Sigmoid colon (tissue), 7 donors: Measurements from ENCODE around the gene PRMT7. TPM values are rescaled to one million over a fixed set of nuclear protein-coding genes. Genes with fewer than 3 reads are reported as not detected.

Source experiments
- DNase-seq: peaks from one replicate; pipeline ENCODE4 v3.0.0-alpha.2; 2019
- H3K27ac ChIP-seq, 4 donors: fragments of 200-600 bp; sonication (generic); one replicate each; pipeline ENCODE4 v1.5.1; 2016 to 2019; ENCODE audit warnings: mild to moderate bottlenecking in 1 of 4
- H3K27me3 ChIP-seq, 3 donors: fragments of 200-600 bp; sonication (generic); one replicate each; pipeline ENCODE4 v1.5.1; 2019; ENCODE audit warnings: mild to moderate bottlenecking in 1 of 3
- H3K36me3 ChIP-seq, 4 donors: fragments of 200-600 bp; sonication (generic); one replicate each; pipeline ENCODE4 v1.5.1; 2016 to 2019
- H3K4me1 ChIP-seq, 4 donors: fragments of 200-600 bp; sonication (generic); one replicate each; pipeline ENCODE4 v1.5.1; 2017 to 2019
- H3K4me3 ChIP-seq, 4 donors: fragments of 200-600 bp; sonication (generic); one replicate each; pipeline ENCODE4 v1.5.1; 2017 to 2019; ENCODE audit warnings: mild to moderate bottlenecking in 2 of 4, moderate library complexity in 1 of 4
- H3K9me3 ChIP-seq, 4 donors: fragments of 200-600 bp in 3 of 4; sonication (generic) in 3 of 4; one replicate each; pipeline versions ENCODE4 v1.5.1 to v1.6.1; 2013 to 2019
- EP300 ChIP-seq, 4 donors: sonication (generic); formaldehyde crosslinking; IDR thresholded peaks; one replicate each; pipeline ENCODE4 v1.6.1; 2017; ENCODE audit warnings: antibody characterized with exemption in 4 of 4
- POLR2A ChIP-seq, 2 donors: fragments of 450-650 bp; IDR thresholded peaks; one replicate each; pipeline ENCODE4 v1.6.1; 2016; ENCODE audit warnings: antibody characterized with exemption in 2 of 2, mild to moderate bottlenecking in 2 of 2, moderate library complexity in 2 of 2
- POLR2AphosphoS5 ChIP-seq, 4 donors: sonication (generic); formaldehyde crosslinking; IDR thresholded peaks; one replicate each; pipeline ENCODE4 v1.6.1; 2017; ENCODE audit warnings: antibody characterized with exemption in 4 of 4
- WGBS, 2 donors: extraction: QIAGEN DNeasy Blood & Tissue Kit; methylation state at CpG; one replicate each; pipeline ENCODE4 v1.1.7; 2013; 5-methylcytosine and 5-hydroxymethylcytosine counted together
- intact Hi-C: fragments of 100-400 bp; cut with DNase I; formaldehyde crosslinking; loops from one replicate; pipeline ENCODE4 v1.15.1; 2023
- polyA plus RNA-seq, 3 donors: library from polyadenylated mRNA; stranded (reverse); fragments of 200-250 nt; gene quantifications; one replicate each; pipeline ENCODE4 v1.2.3, GENCODE V29; 2013
- small RNA-seq, 3 donors: library from RNA; depleted of rRNA; stranded (forward); fragments of <200 nt; gene quantifications; one replicate each; pipeline ENCODE3, GENCODE V24; 2016
- total RNA-seq, 4 donors: library from RNA; depleted of rRNA; stranded (reverse); fragments of >200 nt; gene quantifications; one replicate each; pipeline ENCODE4 v1.1.0, GENCODE V29; 2016
- TF ChIP-seq, protein P1 (sequence below), 4 experiments: fragments of 450-650 bp in 3 of 4; fragments of 200-600 bp in 1 of 4; IDR thresholded peaks; one replicate each; pipeline ENCODE4 v1.5.1; 2016 to 2019; ENCODE audit warnings: antibody characterized with exemption in 4 of 4, mild to moderate bottlenecking in 3 of 4, moderate library complexity in 2 of 4
- donor health status: healthy with polysubstance abuse.
- donor health status: Bipolar disorder and iron deficiency.
- donor health status: healthy.

The PRMT7 gene
- total and polyA plus RNA-seq, 7 donors: 12.0 to 51.0 (median 40.7) TPM

DNA sequence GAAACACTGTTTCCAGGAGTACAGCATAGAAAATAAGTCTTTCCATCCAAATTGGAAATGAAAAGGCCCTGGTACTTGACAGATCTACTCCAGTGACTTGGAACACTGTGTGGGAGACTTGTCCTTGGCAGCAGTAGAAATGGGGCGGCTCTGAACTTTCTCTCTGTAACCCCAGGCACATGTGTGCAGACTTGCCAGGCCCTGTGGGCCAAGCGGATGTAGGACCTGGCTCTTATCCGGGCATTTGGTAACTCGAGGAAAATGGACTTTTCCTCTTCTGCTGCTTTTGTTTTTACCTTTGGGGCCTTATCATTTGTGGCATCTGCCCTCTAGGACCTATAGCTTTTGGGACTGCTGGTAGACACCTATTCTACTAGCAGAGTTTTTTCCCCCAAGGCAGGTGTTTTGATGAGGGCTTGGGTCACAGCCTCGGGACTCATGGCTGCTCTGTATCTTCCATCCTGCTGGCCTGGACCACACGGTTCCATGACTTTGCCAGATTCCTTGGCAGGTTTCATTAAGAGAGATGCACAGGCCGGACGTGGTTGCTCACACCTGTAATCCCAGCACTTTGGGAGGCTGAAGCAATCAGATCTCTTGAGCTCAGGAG is 94.0 kb downstream of the PRMT7 start:
- Histone ChIP-seq H3K27me3 (peaks cover 0 to 6% (median under 1%) of the 10 kb centered on the region in 3 donors), H3K4me1 (peaks cover 0 to 10% (median 9%) of the 10 kb centered on the region in 4 donors), H3K36me3 (no peaks in the 10 kb centered on the region), H3K9me3 (no peaks in the 10 kb centered on the region), H3K4me3 (no peak overlapping the region), H3K27ac (no peak overlapping the region)
- 82% methylated on average over 8 of the region's 8 CpGs for WGBS, 2 donors
- DNase-seq: no peak
- intact Hi-C loops: no loop called here
- TF ChIP-seq, protein P1, sequence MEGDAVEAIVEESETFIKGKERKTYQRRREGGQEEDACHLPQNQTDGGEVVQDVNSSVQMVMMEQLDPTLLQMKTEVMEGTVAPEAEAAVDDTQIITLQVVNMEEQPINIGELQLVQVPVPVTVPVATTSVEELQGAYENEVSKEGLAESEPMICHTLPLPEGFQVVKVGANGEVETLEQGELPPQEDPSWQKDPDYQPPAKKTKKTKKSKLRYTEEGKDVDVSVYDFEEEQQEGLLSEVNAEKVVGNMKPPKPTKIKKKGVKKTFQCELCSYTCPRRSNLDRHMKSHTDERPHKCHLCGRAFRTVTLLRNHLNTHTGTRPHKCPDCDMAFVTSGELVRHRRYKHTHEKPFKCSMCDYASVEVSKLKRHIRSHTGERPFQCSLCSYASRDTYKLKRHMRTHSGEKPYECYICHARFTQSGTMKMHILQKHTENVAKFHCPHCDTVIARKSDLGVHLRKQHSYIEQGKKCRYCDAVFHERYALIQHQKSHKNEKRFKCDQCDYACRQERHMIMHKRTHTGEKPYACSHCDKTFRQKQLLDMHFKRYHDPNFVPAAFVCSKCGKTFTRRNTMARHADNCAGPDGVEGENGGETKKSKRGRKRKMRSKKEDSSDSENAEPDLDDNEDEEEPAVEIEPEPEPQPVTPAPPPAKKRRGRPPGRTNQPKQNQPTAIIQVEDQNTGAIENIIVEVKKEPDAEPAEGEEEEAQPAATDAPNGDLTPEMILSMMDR (IDR thresholded peaks at IDR 0.05): no peak
- TF ChIP-seq EP300 (IDR thresholded peaks at IDR 0.05) (no peak), POLR2AphosphoS5 (IDR thresholded peaks at IDR 0.05) (no peak), POLR2A (IDR thresholded peaks at IDR 0.05) (no peak)

DNA sequence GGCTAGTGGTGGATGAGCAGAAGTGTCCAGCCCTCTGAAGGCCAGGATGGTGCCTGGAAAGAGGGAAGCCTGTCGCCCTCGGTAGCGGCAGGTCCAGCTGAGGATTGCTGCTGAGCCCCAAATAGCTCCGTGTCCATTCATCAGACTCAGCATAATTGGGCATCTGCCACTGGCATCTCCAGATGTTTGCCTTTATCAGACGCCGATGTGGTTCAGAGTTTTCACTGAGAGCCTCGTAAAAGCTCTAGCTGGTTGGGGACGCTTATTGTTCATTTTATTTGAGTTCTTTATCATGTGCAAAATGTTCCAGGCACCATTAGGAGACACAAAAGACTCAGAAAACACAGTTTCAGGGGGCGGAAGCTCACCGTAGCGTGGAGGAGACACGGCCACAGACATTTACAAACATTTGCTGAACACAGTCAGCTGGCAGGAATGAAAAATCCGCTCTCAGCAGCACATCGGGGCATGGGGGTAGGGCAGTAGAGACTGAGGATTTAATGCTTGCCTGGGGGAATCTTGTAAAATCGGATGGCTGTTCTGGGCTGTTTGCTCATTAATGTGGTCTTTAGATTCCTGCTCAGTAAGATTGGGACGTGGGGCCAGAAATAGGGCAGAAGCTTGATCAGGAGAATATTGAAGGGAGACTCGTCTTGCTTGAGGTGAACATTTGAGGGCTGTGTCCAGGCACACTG is 95.8 kb downstream of the PRMT7 start:
- TF ChIP-seq, protein P1 (IDR thresholded peaks at IDR 0.05): no peak
- TF ChIP-seq EP300 (IDR thresholded peaks at IDR 0.05) (no peak), POLR2A (IDR thresholded peaks at IDR 0.05) (no peak), POLR2AphosphoS5 (IDR thresholded peaks at IDR 0.05) (no peak)
- H3K27ac ChIP-seq: no peak overlapping the region
- H3K4me1 ChIP-seq: peaks cover 0 to 10% (median 9%) of the 10 kb centered on the region in 4 donors
- H3K4me3 ChIP-seq: peak overlapping the region in 1 of 4 donors; percentile 20
- peaks cover 0 to 23% (median 3%) of the 10 kb centered on the region in 3 donors for H3K27me3 ChIP-seq
- intact Hi-C loops: no loop called here
- 41 to 61% methylated on average over 17 of the region's 17 CpGs for WGBS, 2 donors
- no peak for DNase-seq
- H3K36me3 ChIP-seq: no peaks in the 10 kb centered on the region
- H3K9me3 ChIP-seq: no peaks in the 10 kb centered on the region

Small RNAs within 50 kb of the gene (small RNA-seq; reads per million reads assigned to genes)
- 0 to 0.15 (median 0) reads per million in 3 donors for gene RNU4-30P
- 0 reads per million in 3 donors for gene RNU6-1262P

Other genes starting within 250 kb of the PRMT7 start
- gene NFATC3, start 225.6 kb upstream of the PRMT7 start, total RNA-seq: 10 to 100 TPM; 42.8 to 52.2 (median 46.0) TPM
- 10 to 100 TPM in 1 of 3 donors, 1 to 10 TPM in 2; 4.8 to 16.9 (median 6.0) TPM for gene NFATC3, start 225.6 kb upstream of the PRMT7 start, polyA plus RNA-seq
- gene ESRP2, start 74.9 kb upstream of the PRMT7 start, total RNA-seq: under 1 TPM in 3 of 4 donors, not detected in 1; under 0.01 to 0.16 (median 0.14) TPM
- 10 to 100 TPM; 24.0 to 50.0 (median 25.4) TPM for gene ESRP2, start 74.9 kb upstream of the PRMT7 start, polyA plus RNA-seq
- gene PLA2G15, start 65.6 kb upstream of the PRMT7 start, total RNA-seq: 10 to 100 TPM; 10.2 to 15.7 (median 12.5) TPM
- gene PLA2G15, start 65.6 kb upstream of the PRMT7 start, polyA plus RNA-seq: 10 to 100 TPM in 1 of 3 donors, 1 to 10 TPM in 2; 4.2 to 10.1 (median 8.1) TPM
- gene SLC7A6, start 46.5 kb upstream of the PRMT7 start, total RNA-seq: 10 to 100 TPM; 26.8 to 40.7 (median 35.1) TPM
- gene SLC7A6, start 46.5 kb upstream of the PRMT7 start, polyA plus RNA-seq: 10 to 100 TPM in 1 of 3 donors, 1 to 10 TPM in 2; 1.8 to 22.5 (median 2.5) TPM
- gene SLC7A6OS, start 73 bp upstream of the PRMT7 start, total RNA-seq: 10 to 100 TPM in 3 of 4 donors, 1 to 10 TPM in 1; 9.5 to 20.8 (median 11.8) TPM
- 1 to 10 TPM; 4.8 to 10.0 (median 6.5) TPM for gene SLC7A6OS, start 73 bp upstream of the PRMT7 start, polyA plus RNA-seq
- gene SMPD3, start 137.5 kb downstream of the PRMT7 start, total RNA-seq: 1 to 10 TPM in 3 of 4 donors, under 1 TPM in 1; 0.49 to 2.8 (median 2.2) TPM
- gene SMPD3, start 137.5 kb downstream of the PRMT7 start, polyA plus RNA-seq: 10 to 100 TPM in 1 of 3 donors, 1 to 10 TPM in 2; 4.9 to 29.7 (median 9.0) TPM
- gene ZFP90, start 228.3 kb downstream of the PRMT7 start, total RNA-seq: 10 to 100 TPM; 33.4 to 48.5 (median 39.1) TPM
- gene ZFP90, start 228.3 kb downstream of the PRMT7 start, polyA plus RNA-seq: 1 to 10 TPM; 1.6 to 8.0 (median 4.8) TPM